Activated T-cell treated with anti-CD3 and anti-CD28 coated beads for 48 hours (primary cell): ENCODE results near the gene AICDA.
"Not testable (repeated sequence)": the region's sequence is repeated elsewhere in the genome, so short reads cannot be mapped to it uniquely, and the experiment has no call there.

Experiments
- DNase-seq: peaks from one replicate; pipeline ENCODE4 v3.0.0-alpha.2; 2020; ENCODE audit warnings: low read depth

Gene AICDA

GRCh38 chr12:8612629-8613028 lies at the start of gene AICDA:
Gene AICDA, minus strand, starts transcription at chr12:8612859. Its CDS starts 92 bp downstream, at chr12:8612767.
- no peak for DNase-seq

- DNase-seq, result no peak
These were observed 49.1 kb upstream of the AICDA start for GRCh38 chr12:8661751-8662150.

- no peak for DNase-seq
These were observed 48.4 kb upstream of the AICDA start for GRCh38 chr12:8661016-8661415.

GRCh38 chr12:8658346-8658745 lies 45.7 kb upstream of the AICDA start:
- no peak for DNase-seq

- DNase-seq, result no peak
These were observed 42.8 kb upstream of the AICDA start for GRCh38 chr12:8655421-8655820.

- peak; percentile 77 for DNase-seq
These were observed 36.0 kb upstream of the AICDA start for GRCh38 chr12:8648576-8649205.

GRCh38 chr12:8647968-8648367 lies 35.3 kb upstream of the AICDA start:
- no peak for DNase-seq

- DNase-seq, result peak; percentile 41
These were observed 31.9 kb upstream of the AICDA start for GRCh38 chr12:8644345-8645248.

GRCh38 chr12:8642775-8643174 lies 30.1 kb upstream of the AICDA start:
- DNase-seq, result no peak

- DNase-seq, result no peak
These were observed 27.3 kb upstream of the AICDA start for GRCh38 chr12:8639936-8640335.

GRCh38 chr12:8638951-8639350 lies 26.3 kb upstream of the AICDA start:
- no peak for DNase-seq

GRCh38 chr12:8637666-8638065 lies 25.0 kb upstream of the AICDA start:
- no peak for DNase-seq

- DNase-seq, result no peak
These were observed 24.6 kb upstream of the AICDA start for GRCh38 chr12:8637244-8637643.

GRCh38 chr12:8636581-8636980 lies 23.9 kb upstream of the AICDA start:
- DNase-seq, result no peak

- not testable (repeated sequence) for DNase-seq
These were observed 23.3 kb upstream of the AICDA start for GRCh38 chr12:8636007-8636346.

- DNase-seq, result not testable (repeated sequence)
These were observed 22.8 kb upstream of the AICDA start for GRCh38 chr12:8635342-8636006.

GRCh38 chr12:8630131-8630530 lies 17.5 kb upstream of the AICDA start:
- DNase-seq, result no peak

- no peak for DNase-seq
These were observed 16.9 kb upstream of the AICDA start for GRCh38 chr12:8629486-8630033.

GRCh38 chr12:8628731-8629130 lies 16.1 kb upstream of the AICDA start:
- DNase-seq, result no peak

GRCh38 chr12:8624750-8625149 lies 12.1 kb upstream of the AICDA start:
- DNase-seq, result not testable (repeated sequence)

GRCh38 chr12:8622646-8623045 lies 10.0 kb upstream of the AICDA start:
- DNase-seq, result no peak

GRCh38 chr12:8615206-8615605 lies 2.5 kb upstream of the AICDA start:
- DNase-seq, result no peak

GRCh38 chr12:8613881-8614280 lies 1.2 kb upstream of the AICDA start:
- DNase-seq, result not testable (repeated sequence)
